CD4-positive, alpha-beta T cell treated with Interleukin-2 at 100 ng/mL for 4 hours (primary cell): ENCODE data around the gene VAMP2.

Experiments used
- DNase-seq: peaks from one replicate; pipeline ENCODE4 v3.0.0-alpha.2; 2020; ENCODE audit warnings: low spot score

VAMP2 gene

GRCh38 chr17:8142887-8143580 lies 19.7 kb downstream of the VAMP2 start:
- no peak for DNase-seq

GRCh38 chr17:8142158-8142886 lies 20.4 kb downstream of the VAMP2 start:
- DNase-seq, result no peak

DNA sequence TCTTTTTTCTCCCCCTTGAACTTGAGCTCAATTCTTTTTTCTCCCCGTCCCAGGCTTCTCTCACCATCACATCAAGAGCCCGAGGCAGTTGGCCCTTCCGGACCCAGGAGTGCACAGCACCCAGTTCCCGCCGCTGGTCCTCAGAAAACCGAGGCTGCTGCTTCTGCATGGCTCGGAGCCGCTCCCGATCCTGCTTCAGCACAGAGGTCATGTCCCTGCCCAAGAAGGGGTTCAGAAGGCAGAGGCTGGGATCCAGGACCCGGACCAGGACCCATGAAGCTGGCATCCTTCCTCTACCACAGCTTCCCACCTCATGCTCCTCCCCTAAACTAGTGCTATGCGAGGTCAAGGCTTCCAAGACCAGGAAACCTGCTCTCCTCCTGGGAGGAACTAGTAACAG lies 21.0 kb downstream of the VAMP2 start:
- no peak for DNase-seq

DNA sequence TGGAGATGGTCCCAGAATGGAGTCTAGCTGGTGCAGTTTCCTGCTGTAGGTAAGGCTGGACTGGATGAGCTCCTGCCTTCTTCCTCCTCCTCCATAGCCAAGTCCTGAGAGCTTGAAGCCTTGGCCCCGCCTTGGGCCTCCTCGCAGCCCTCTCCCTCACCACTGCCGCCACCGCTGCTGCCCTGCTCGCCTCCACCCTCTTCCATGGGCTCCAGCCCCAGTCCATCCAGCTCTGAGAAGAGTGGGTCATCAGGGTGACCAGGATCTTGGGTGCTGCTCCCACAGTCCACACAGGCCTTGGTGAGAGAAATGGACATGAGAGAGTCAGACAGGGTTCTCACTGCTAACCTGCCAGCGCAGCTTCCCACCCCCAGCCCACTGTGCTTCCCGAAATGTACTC lies 21.7 kb downstream of the VAMP2 start:
- DNase-seq, result no peak

DNA sequence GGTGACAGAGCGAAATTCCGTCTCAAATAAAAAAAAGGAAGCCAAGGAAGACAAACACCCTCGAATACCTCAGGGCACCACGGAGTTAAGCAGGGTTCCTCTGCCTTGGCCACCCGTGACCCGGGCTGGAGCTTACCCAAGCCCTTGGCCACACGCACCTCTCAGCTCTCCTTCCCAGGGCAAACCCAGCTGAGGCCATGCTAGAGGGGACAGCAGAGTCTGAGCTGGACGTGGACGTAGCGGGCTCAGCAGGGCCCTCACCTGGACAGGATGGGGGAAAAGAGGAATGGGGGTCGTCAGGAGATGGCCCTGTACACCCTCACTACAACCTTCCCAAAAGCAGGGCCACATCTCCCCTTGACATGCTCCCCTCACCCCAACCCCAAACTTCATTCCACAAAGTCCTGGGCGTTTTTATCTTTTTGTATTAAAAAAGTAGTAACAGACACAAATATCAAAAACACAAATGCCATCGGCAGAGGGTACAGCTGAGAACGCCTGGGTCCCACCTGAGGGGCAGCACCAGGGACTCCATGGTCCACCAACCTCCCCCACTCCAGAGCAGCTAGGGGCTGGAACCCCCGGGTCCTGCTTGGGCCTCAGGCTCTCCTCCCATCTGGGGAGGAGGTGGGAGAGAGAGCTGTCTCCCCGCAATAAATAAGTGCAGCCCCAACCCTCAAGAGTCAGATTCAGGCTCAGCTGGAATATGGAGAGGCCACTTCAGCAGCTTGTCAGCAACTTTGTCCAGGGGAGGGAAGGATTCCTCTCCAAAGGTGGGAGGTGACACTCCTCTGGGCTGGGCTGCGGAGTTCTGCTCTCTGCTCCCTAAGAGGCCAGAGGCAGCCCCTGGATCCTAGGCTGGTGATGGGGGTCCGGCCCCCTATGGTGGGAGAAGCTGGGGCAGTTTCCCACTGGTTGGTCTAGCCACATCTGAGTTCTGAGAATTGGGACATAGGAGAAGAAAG lies 22.4 kb downstream of the VAMP2 start:
- no peak for DNase-seq

- peak; percentile 96 for DNase-seq
Measured at GRCh38 chr17:8138672-8139371, 23.9 kb downstream of the VAMP2 start.

- no peak for DNase-seq
Measured at GRCh38 chr17:8138374-8138671, 24.4 kb downstream of the VAMP2 start.

DNA sequence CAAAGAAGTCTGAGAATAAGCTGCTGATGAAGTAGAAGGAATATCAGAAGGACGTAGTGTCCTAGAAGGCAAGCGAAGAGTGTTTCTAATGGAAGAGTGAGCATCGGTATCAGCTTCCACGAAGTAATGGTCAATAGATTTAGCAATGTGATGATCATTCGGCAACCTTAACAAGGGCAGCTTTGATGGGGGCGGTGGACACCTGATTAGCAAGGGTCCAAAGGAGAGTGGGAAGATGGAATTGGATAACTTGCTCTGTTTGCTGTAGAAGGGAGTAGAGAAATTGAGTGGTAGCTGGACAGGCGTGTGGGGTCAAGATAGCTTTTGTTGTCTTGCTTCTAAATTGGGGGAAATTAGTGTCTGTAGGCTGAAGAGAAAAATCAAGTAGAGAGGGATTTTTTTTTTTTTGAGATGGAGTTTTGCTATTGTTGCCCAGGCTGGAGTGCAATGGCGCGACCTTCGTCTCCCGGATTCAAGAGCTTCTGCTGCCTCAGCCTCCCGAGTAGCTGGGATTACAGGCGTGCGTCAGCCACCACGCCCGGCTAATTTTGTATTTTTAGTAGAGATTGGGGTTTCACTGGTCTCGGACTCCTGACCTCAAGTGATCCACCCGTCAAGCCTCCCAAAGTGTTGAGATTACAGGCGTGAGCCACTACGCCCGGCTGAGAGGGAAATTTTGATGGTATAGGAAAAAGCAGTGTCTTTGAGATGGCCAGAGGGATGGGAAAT lies 24.9 kb downstream of the VAMP2 start:
- DNase-seq, result no peak

- DNase-seq, result no peak
Measured at GRCh38 chr17:8133941-8134340, 28.8 kb downstream of the VAMP2 start.

DNA sequence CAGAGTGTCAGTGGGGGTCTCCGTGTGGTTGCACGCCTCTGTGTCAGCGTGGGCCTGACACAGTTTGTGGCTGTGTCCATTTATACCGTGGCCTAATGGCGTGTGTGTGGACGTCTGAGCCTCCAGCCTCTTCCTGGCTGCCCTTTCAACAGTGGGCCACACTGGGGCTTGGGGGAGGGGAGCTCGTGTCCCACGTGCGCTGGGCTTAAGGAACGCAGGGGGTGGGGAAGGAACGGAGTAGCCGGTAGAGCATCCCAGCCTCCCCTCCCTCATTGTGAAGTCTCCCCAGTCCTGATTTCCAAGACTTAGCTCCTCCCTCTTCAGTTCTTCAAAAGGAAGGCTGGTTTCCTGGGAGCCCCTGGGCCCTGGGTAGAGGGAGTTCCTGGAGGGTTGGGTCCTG lies 29.3 kb downstream of the VAMP2 start:
- DNase-seq, result no peak

DNA sequence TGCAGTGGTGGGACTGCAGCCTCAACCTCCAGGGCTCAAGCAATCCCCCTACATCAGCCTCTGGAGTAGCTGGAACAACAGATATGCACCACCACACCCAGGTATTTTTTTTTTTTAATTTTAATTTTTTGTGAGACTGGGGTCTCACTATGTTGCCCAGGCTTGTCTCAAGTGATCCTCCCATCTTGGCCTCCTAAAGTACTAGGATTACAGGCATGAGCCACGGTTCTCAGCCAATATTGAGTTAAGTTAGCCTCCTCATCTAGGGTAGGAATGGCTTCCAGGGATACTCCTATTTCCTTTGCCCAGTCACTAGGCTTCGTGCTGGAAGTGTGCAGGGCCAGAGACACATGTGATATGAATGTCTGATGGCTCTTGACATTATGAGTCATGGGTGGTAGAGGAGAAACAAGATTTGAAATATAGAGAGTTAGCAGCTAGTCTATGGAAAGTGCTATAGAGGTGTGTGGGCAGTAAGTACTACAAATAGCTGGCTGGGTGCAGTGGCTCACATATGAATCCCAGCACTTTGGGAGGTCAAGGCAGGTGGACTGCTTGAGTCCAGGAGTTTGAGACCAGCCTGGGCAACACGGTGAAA lies 30.8 kb downstream of the VAMP2 start:
- DNase-seq, result no peak

DNA sequence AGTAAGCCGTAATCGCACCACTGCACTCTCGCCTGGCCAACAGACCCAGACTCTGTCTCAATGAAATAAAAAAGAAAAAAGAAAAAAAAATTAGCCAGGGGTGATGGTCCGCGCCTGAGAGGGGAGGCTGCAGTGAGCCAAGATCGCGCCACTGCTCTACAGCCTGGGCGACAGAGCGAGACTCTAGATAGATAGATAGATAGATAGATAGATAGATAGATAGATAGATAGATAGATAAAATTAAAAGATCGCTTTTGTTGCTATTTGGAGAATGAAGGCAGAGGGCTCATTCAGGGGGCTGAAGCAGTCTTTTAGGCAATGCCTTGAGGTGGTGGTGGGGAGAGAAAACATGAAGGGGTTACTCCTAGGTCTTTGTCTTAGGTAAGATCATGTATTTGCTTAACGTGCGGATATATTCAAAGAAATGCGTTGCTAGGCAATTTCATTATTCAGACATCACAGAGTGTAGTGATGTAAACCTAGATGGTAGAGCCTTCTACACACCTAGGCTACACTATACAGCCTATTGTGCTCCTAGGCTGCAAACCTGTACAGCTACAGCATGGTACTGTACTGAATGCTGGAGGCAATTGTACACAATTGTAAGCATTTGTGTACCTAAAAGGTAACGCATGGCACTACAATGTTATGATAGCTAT lies 34.5 kb downstream of the VAMP2 start:
- DNase-seq, result no peak

DNA sequence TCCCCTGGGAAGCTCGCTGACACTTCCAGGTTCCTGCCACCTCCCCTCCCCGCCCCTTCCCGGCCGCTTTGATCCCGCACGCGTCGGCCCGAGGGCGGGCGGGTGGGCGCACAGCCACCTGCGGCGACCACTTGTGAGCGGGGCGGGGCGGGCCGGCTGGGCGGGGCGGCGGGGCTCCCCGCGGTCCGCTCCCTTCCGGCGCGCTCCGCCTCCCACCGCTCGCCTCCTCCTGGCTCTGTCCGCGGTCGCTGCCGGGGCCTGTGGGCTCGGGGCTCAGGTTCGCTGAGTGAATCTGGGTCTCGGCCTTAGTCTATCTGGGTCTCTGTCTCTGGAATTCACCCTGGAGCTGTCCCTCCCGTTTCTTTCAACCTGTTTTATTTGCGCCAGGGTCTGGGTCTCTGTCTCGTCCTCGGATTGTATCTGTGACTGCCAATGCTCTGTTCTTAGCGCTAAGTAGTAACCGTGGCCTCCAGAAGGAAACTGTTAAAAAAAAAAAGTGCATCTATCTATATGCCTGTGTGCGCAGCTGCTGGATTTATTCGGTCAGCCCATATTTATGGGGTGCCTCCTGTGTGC lies 36.2 kb downstream of the VAMP2 start:
- no peak for DNase-seq

GRCh38 chr17:8125947-8126490 lies 36.7 kb downstream of the VAMP2 start:
- no peak for DNase-seq

DNA sequence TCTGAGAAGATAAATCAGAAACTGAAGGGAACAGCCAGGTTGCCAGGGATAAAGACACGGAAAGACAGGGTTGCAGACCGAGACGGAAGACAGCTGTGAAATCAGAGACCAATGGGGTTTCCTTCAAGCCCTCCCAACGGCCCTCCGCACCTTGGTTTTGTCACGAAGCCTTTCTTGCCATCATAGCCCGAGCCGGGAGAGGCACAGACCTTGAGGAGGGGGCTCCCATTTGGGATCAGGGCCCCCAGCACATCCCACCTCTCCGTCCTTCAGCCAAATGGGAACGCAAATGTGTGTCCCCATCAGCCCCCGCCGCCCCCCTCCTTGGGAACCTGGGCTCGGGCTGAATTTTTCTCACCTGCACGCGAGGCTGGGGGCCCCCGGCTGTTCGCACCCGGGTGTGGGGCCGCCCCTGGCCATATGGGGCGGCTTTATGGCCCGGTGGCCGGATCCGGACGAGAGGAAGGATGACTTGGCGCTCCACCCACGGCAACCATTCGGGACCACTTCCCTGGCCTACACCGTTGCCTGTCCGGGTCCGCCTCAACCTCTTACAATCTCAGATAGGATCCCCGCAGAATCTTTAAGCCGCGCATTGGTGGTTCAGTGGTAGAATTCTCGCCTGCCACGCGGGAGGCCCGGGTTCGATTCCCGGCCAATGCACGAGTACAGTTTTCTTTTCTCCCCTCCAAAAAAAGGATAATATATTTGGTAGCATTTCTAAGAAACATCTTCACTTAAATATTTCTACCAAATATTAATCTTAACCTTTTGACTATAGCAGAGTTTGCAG lies 37.4 kb downstream of the VAMP2 start:
- DNase-seq, result peak; percentile 85

DNA sequence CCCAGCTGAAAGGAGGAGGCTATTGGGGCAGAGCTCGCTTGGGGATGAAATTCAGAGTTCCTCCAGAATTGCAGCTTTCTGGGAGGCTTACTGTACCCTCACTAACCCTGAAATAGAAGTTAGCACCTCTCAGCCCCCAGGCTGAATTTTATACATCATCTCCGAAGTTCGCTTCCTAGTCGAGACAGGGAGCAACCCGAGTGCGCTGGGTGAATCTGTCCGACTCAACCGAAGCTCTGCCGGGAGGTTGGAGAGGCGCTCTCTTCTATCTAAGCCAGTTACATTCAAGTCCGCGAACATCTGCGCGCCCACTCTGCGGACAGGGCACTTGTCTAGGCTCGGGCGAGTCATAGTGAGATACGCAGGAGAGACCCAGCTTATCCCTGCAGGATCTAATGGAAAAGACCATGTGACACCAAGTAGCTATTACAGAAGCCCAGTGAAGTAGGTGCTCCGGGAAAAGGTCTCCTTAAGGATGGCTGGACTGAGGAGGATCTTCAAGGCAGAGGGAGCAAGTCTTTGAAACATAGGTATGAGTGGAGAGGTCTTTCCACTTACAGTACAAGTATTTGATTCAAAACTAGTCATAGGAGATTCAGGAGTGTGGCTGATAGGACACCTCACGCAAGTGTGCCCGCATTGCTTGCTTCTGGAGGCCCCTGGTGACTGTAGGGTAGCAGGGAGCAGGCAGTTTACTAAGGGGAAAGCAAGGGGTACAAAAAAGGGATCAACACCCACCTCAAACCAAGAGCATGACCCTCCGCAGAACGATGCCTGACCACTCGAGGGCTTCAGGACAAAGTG lies 38.2 kb downstream of the VAMP2 start:
- no peak for DNase-seq

- no peak for DNase-seq
Measured at GRCh38 chr17:8123695-8124349, 38.9 kb downstream of the VAMP2 start, which contains the start of gene HES7. Gene HES7, minus strand, starts transcription at chr17:8124106. Its CDS starts 22 bp downstream, at chr17:8124084.
